H9 (cell line): Measurements from ENCODE around the gene CELF4. TPM values are rescaled to one million over a fixed set of nuclear protein-coding genes. Genes with fewer than 3 reads are reported as not detected.
"Not testable (repeated sequence)": the region's sequence is repeated elsewhere in the genome, so short reads cannot be mapped to it uniquely, and the experiment has no call there.

Experiments
- DNase-seq: peaks from one replicate; pipeline ENCODE4 v3.0.0-alpha.2; 2017
- H2AFZ ChIP-seq: one replicate; pipeline ENCODE4 v1.6.1; 2013; ENCODE audit warnings: mild to moderate bottlenecking, low read length, control low read depth, moderate library complexity
- H2AK5ac ChIP-seq: 2 replicates; pipeline ENCODE4 v1.6.1; 2013; ENCODE audit warnings: low read length, control low read depth, mixed read lengths; ENCODE audit not compliant: insufficient read length
- H2BK120ac ChIP-seq: one replicate; pipeline ENCODE4 v1.6.1; 2013; ENCODE audit warnings: low read depth, mild to moderate bottlenecking, low read length, control low read depth, inconsistent platforms; ENCODE audit not compliant: poor library complexity, severe bottlenecking
- H2BK12ac ChIP-seq: 2 replicates; pipeline ENCODE4 v1.6.1; 2013; ENCODE audit warnings: low read length, control low read depth, mixed read lengths, low read depth; ENCODE audit not compliant: insufficient read length
- H2BK15ac ChIP-seq: 2 replicates; pipeline ENCODE4 v1.6.1; 2013; ENCODE audit warnings: low read depth, low read length, control low read depth
- H2BK20ac ChIP-seq: one replicate; pipeline ENCODE4 v1.6.1; 2013; ENCODE audit warnings: low read depth, mild to moderate bottlenecking, low read length, control low read depth, inconsistent platforms; ENCODE audit not compliant: poor library complexity, severe bottlenecking
- H2BK5ac ChIP-seq: 2 replicates; pipeline ENCODE4 v1.6.1; 2013; ENCODE audit warnings: low read length, control low read depth, mixed read lengths; ENCODE audit not compliant: insufficient read length
- H3K14ac ChIP-seq: 2 replicates; pipeline ENCODE4 v1.6.1; 2013; ENCODE audit warnings: low read length, control low read depth; ENCODE audit not compliant: insufficient read depth
- H3K18ac ChIP-seq: 2 replicates; pipeline ENCODE4 v1.6.1; 2013; ENCODE audit warnings: low read depth, mild to moderate bottlenecking, mixed read lengths, low read length, control low read depth; ENCODE audit not compliant: insufficient read length
- H3K23ac ChIP-seq: 2 replicates; pipeline ENCODE4 v1.6.1; 2013; ENCODE audit warnings: low read length, control low read depth, mixed read lengths, low read depth; ENCODE audit not compliant: insufficient read length
- H3K23me2 ChIP-seq: 2 replicates; pipeline ENCODE4 v1.6.1; 2013; ENCODE audit warnings: low read depth, mild to moderate bottlenecking, mixed read lengths, low read length, control low read depth; ENCODE audit not compliant: insufficient read length, poor library complexity, severe bottlenecking
- H3K27ac ChIP-seq: 2 replicates; pipeline ENCODE4 v1.5.1; 2013; ENCODE audit warnings: low read length, control low read depth, mixed read lengths, low read depth; ENCODE audit not compliant: insufficient read length
- H3K27me3 ChIP-seq: 2 replicates; pipeline ENCODE4 v1.6.1; 2013; ENCODE audit warnings: low read length, control low read depth, inconsistent platforms; ENCODE audit not compliant: insufficient read depth
- H3K4ac ChIP-seq: 2 replicates; pipeline ENCODE4 v1.6.1; 2013; ENCODE audit warnings: low read depth, mild to moderate bottlenecking, control low read depth, inconsistent platforms, low read length, moderate library complexity
- H3K4me1 ChIP-seq: 2 replicates; pipeline ENCODE4 v1.6.1; 2013; ENCODE audit warnings: low read length, control low read depth, inconsistent platforms; ENCODE audit not compliant: insufficient read depth
- H3K4me2 ChIP-seq: 2 replicates; pipeline ENCODE4 v1.6.1; 2013; ENCODE audit warnings: low read length, control low read depth, mixed read lengths; ENCODE audit not compliant: insufficient read length, insufficient read depth
- H3K56ac ChIP-seq: 2 replicates; pipeline ENCODE4 v1.6.1; 2013; ENCODE audit warnings: low read depth, mild to moderate bottlenecking, mixed read lengths, low read length, control low read depth; ENCODE audit not compliant: insufficient read length
- H3K79me1 ChIP-seq: 2 replicates; pipeline ENCODE4 v1.6.1; 2013; ENCODE audit warnings: low read depth, mild to moderate bottlenecking, moderate library complexity, low read length, control low read depth, inconsistent platforms; ENCODE audit not compliant: insufficient read depth, poor library complexity, severe bottlenecking
- H3K79me2 ChIP-seq: 2 replicates; pipeline ENCODE4 v1.6.1; 2013; ENCODE audit warnings: low read length, control low read depth, inconsistent platforms; ENCODE audit not compliant: insufficient read depth
- H3K9ac ChIP-seq: 2 replicates; pipeline ENCODE4 v1.6.1; 2013; ENCODE audit warnings: low read length, control low read depth, mixed read lengths; ENCODE audit not compliant: insufficient read length; ENCODE audit errors: extremely low read depth
- H3K9me3 ChIP-seq: one replicate; pipeline ENCODE4 v1.6.1; 2013; ENCODE audit warnings: low read depth, low read length, inconsistent platforms; ENCODE audit not compliant: control insufficient read depth
- H3T11ph ChIP-seq: one replicate; pipeline ENCODE4 v1.6.1; 2013; ENCODE audit warnings: mild to moderate bottlenecking, low read length, control low read depth, inconsistent platforms
- H4K20me1 ChIP-seq: one replicate; pipeline ENCODE4 v1.6.1; 2013; ENCODE audit not compliant: control insufficient read depth, insufficient read length, insufficient read depth
- H4K5ac ChIP-seq: 2 replicates; pipeline ENCODE4 v1.6.1; 2013; ENCODE audit warnings: low read depth, mild to moderate bottlenecking, mixed read lengths, low read length, control low read depth; ENCODE audit not compliant: insufficient read length
- H4K8ac ChIP-seq: replicated peaks from 2 replicates; pipeline ENCODE4 v1.6.1; 2013; ENCODE audit warnings: low read length, control low read depth, mixed read lengths, low read depth; ENCODE audit not compliant: insufficient read length
- H4K91ac ChIP-seq: 2 replicates; pipeline ENCODE4 v1.6.1; 2013; ENCODE audit warnings: low read depth, mild to moderate bottlenecking, moderate library complexity, mixed read lengths, low read length, control low read depth; ENCODE audit not compliant: insufficient read length
- H3K27ac Mint-ChIP-seq, 3 experiments: 2 replicates in 2 of 3; 3 replicates in 1 of 3; pipeline ENCODE4 v1.8.0; 2020 to 2021; ENCODE audit warnings: mixed read lengths in 3 of 3, mild to moderate bottlenecking in 1 of 3, moderate library complexity in 1 of 3
- H3K27me3 Mint-ChIP-seq: 2 replicates; pipeline ENCODE4 v1.8.0; 2021; ENCODE audit warnings: low read depth, mild to moderate bottlenecking, moderate library complexity, mixed read lengths
- H3K36me3 Mint-ChIP-seq, 3 experiments: 2 replicates in 2 of 3; 3 replicates in 1 of 3; pipeline ENCODE4 v1.8.0; 2020 to 2021; ENCODE audit warnings: low read depth in 3 of 3, mixed read lengths in 3 of 3; ENCODE audit not compliant: insufficient read depth in 1 of 3
- H3K4me1 Mint-ChIP-seq, 2 experiments: 2 replicates each; pipeline ENCODE4 v1.8.0; 2020; ENCODE audit warnings: mixed read lengths in 2 of 2
- H3K4me3 Mint-ChIP-seq, 2 experiments: 2 replicates in 1 of 2; 3 replicates in 1 of 2; pipeline ENCODE4 v1.8.0; 2020 to 2021; ENCODE audit warnings: mild to moderate bottlenecking in 2 of 2, mixed read lengths in 2 of 2, moderate library complexity in 1 of 2
- H3K9me3 Mint-ChIP-seq, 2 experiments: 2 replicates in 1 of 2; 3 replicates in 1 of 2; pipeline ENCODE4 v1.8.0; 2020; ENCODE audit warnings: mild to moderate bottlenecking in 2 of 2, mixed read lengths in 2 of 2, moderate library complexity in 1 of 2
- CTCF ChIP-seq: fragments of 200-600 bp; sonication (generic); conservative IDR thresholded peaks from 3 replicates; pipeline ENCODE4 v1.8.0; 2021; ENCODE audit warnings: antibody characterized with exemption, mild to moderate bottlenecking
- WGBS: extraction: QIAGEN DNeasy Blood & Tissue Kit; methylation state at CpG from one replicate; pipeline ENCODE4 v1.1.7; 2013; ENCODE audit warnings: missing lambda C conversion rate, low lambda C conversion rate, mixed read lengths; ENCODE audit not compliant: insufficient read length; ENCODE audit errors: extremely low coverage; 5-methylcytosine and 5-hydroxymethylcytosine counted together
- total RNA-seq: library from RNA; stranded (reverse); gene quantifications from 2 replicates; pipeline ENCODE4 v1.2.1, GENCODE V29; 2021

Gene CELF4
- total RNA-seq, 1 experiment from 2014 or later, result 1.1 TPM

- Mint-ChIP-seq H3K4me1 (peaks cover 12 to 14% of the 10 kb centered on the region in 2 experiments), H3K27me3 (peaks cover 29% of the 10 kb centered on the region), H3K36me3 (no peaks in the 10 kb centered on the region; a peak in 1 of 7 replicates), H3K4me3 (no peak overlapping the region), H3K9me3 (no peaks in the 10 kb centered on the region; a peak in 1 of 5 replicates), H3K27ac (no peak overlapping the region; a peak in 2 of 7 replicates)
- H2BK12ac ChIP-seq, result no peak overlapping the region
- H2AK5ac ChIP-seq, result no peak overlapping the region
- H3K4me2 ChIP-seq, result no peak overlapping the region
- no peak overlapping the region for H2BK20ac ChIP-seq
- no peaks in the 10 kb centered on the region for H3K4me1 ChIP-seq
- H3K18ac ChIP-seq, result no peak overlapping the region
- no CpG with 5 or more reads among the region's 2 CpGs for WGBS
- H3K14ac ChIP-seq, result no peak overlapping the region
- H3K27ac ChIP-seq, result no peak overlapping the region
- H4K5ac ChIP-seq, result no peak overlapping the region
- no peak overlapping the region for H3K56ac ChIP-seq
- H3K79me2 ChIP-seq, result no peaks in the 10 kb centered on the region
- no peak for TF ChIP-seq CTCF
- H4K20me1 ChIP-seq, result no peaks in the 10 kb centered on the region
- no peak for DNase-seq
- H2BK5ac ChIP-seq, result no peak overlapping the region
- no peak overlapping the region for H3K23ac ChIP-seq
- H4K91ac ChIP-seq, result no peak overlapping the region
- no peak overlapping the region for H3K4ac ChIP-seq
- H2AFZ ChIP-seq, result no peak overlapping the region
- no peaks in the 10 kb centered on the region for H3K79me1 ChIP-seq
- H3K23me2 ChIP-seq, result no peaks in the 10 kb centered on the region
- no peak overlapping the region for H4K8ac ChIP-seq
- H3K27me3 ChIP-seq, result no peaks in the 10 kb centered on the region; the same call in 1 of the 2 replicates
- H3K9me3 ChIP-seq, result no peaks in the 10 kb centered on the region
- no peak overlapping the region for H2BK120ac ChIP-seq
- H3K9ac ChIP-seq, result no peak overlapping the region
- no peak overlapping the region for H2BK15ac ChIP-seq
- no peak overlapping the region for H3T11ph ChIP-seq
Observed at GRCh38 chr18:37464257-37464656, 101.3 kb downstream of the CELF4 start.

- not testable (repeated sequence) for H4K8ac ChIP-seq, H2AFZ ChIP-seq, H3K14ac ChIP-seq, H3K9me3 ChIP-seq, H3K79me2 ChIP-seq, H3K9me3 Mint-ChIP-seq, H3K27ac ChIP-seq, H2AK5ac ChIP-seq, H2BK120ac ChIP-seq, DNase-seq, H3K56ac ChIP-seq, H2BK12ac ChIP-seq, H3K27me3 ChIP-seq, H4K20me1 ChIP-seq, H4K91ac ChIP-seq, H3K23me2 ChIP-seq, H2BK20ac ChIP-seq, H3K4ac ChIP-seq, H3T11ph ChIP-seq, H2BK5ac ChIP-seq, H3K4me2 ChIP-seq, H3K36me3 Mint-ChIP-seq, H3K18ac ChIP-seq, H3K9ac ChIP-seq, H3K4me3 Mint-ChIP-seq, H3K27ac Mint-ChIP-seq, H3K23ac ChIP-seq, H4K5ac ChIP-seq, H2BK15ac ChIP-seq, H3K79me1 ChIP-seq, H3K4me1 ChIP-seq
- whole genome bisulfite sequencing, result no CpG with 5 or more reads among the region's 6 CpGs
- H3K27me3 Mint-ChIP-seq, result peaks cover 32% of the 10 kb centered on the region
- H3K4me1 Mint-ChIP-seq, result peaks cover 8 to 14% of the 10 kb centered on the region in 2 experiments
Observed at GRCh38 chr18:37461329-37461728, 104.3 kb downstream of the CELF4 start.
